Epithelial cell of proximal tubule (primary cell): ENCODE results near the gene UGT1A10. TPM values are rescaled to one million over a fixed set of nuclear protein-coding genes. Genes with fewer than 3 reads are reported as not detected.
"Not testable (repeated sequence)": the region's sequence is repeated elsewhere in the genome, so short reads cannot be mapped to it uniquely, and the experiment has no call there.

Experiments used
- DNase-seq: peaks from one replicate; pipeline ENCODE4 v3.0.0-alpha.2; 2011; ENCODE audit warnings: low read depth
- H3K4me3 ChIP-seq: 2 replicates; pipeline ENCODE4 v1.5.1; 2011; ENCODE audit warnings: low read depth, mild to moderate bottlenecking, low read length
- CTCF ChIP-seq: conservative IDR thresholded peaks from 2 replicates; pipeline ENCODE4 v1.5.1; 2012; ENCODE audit warnings: low read depth, mild to moderate bottlenecking, low read length
- total RNA-seq: library from RNA; depleted of rRNA; stranded (reverse); fragments of >200 nt; gene quantifications from 2 replicates; pipeline ENCODE4 v1.2.3, GENCODE V29; 2015

Gene UGT1A10
- total RNA-seq, 1 donor from 2014 or later, result not detected

- no peak overlapping the region for H3K4me3 ChIP-seq
- TF ChIP-seq CTCF, result no peak
- DNase-seq, result no peak
These were observed 2.6 kb downstream of the UGT1A10 start for GRCh38 chr2:233638836-233639235.

GRCh38 chr2:233639860-233640259 lies 3.6 kb downstream of the UGT1A10 start:
- H3K4me3 ChIP-seq, result no peak overlapping the region
- DNase-seq, result no peak

GRCh38 chr2:233643128-233643527 lies 6.9 kb downstream of the UGT1A10 start:
- no peak for DNase-seq
- no peak overlapping the region for H3K4me3 ChIP-seq
- TF ChIP-seq CTCF, result peak; percentile 49

More at GRCh38 chr2:233639860-233640259, 3.6 kb downstream of the UGT1A10 start:
- TF ChIP-seq CTCF, result no peak

- H3K4me3 ChIP-seq, DNase-seq: not testable (repeated sequence)
These were observed 9.8 kb downstream of the UGT1A10 start for GRCh38 chr2:233646033-233646432.

- DNase-seq, result no peak
- no peak for TF ChIP-seq CTCF
- no peak overlapping the region for H3K4me3 ChIP-seq
These were observed 14.7 kb downstream of the UGT1A10 start for GRCh38 chr2:233650981-233651380.

GRCh38 chr2:233651430-233651829 lies 15.2 kb downstream of the UGT1A10 start:
- no peak for DNase-seq
- H3K4me3 ChIP-seq, result no peak overlapping the region
- TF ChIP-seq CTCF, result no peak

GRCh38 chr2:233654501-233654900 lies 18.3 kb downstream of the UGT1A10 start:
- TF ChIP-seq CTCF, result no peak
- DNase-seq, result no peak
- no peak overlapping the region for H3K4me3 ChIP-seq

- DNase-seq, result no peak
- H3K4me3 ChIP-seq, result no peak overlapping the region
- no peak for TF ChIP-seq CTCF
These were observed 18.8 kb downstream of the UGT1A10 start for GRCh38 chr2:233655043-233655442.

GRCh38 chr2:233655943-233656342 lies 19.7 kb downstream of the UGT1A10 start:
- H3K4me3 ChIP-seq, DNase-seq: not testable (repeated sequence)
